Stimulated activated CD4-positive, alpha-beta T cell treated with anti-CD3 and anti-CD28 coated beads, Interleukin-12 subunit alpha, Interleukin-12 subunit beta, amount 100 ng/mL, for 48 hours (primary cell): ENCODE results near the gene SLC9A1.

ENCODE experiments used
- DNase-seq, 3 donors: peaks; one replicate each; pipeline ENCODE4 v3.0.0-alpha.2; 2020; ENCODE audit warnings: low read depth in 2 of 3, low spot score in 1 of 3

SLC9A1 gene

DNA sequence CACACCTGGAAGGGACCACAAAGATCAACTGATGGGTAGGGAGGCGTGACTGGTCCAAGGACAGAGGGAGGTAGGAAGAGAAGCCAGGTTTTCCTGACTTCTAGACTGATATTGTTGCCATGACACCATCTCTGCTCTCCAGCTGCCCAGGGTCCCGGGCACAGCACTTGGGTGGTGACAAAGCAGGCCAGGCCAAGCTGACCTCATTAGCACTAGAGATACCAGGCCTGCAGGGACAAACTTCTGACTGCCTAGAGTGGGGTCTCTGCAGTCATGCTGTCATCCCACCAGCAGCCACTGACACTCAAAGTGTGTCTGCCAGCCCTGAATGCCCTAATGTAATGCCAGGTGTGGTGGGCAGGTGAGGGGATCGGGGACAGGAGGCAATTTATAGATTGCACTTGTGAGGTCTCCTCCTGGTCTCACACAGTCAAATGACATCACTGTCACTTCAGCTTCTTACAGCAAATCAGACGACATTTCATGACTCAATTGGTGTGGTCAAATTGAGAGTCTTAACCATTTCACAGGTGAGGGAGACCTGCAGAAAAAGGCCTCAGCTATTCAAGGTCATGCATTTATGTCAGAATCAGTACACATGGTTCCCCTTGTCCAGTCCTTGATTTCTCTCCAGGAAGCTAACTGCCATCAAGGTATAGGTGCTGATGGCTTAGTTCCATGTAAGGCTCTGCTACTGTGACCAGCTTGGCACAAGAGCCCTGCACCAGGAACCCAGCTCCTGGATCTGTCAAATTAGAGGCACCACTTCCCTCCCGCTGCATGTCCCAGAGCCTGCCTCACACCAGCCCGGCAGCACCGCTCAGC is 2.7 kb downstream of the SLC9A1 start:
- DNase-seq = no peak

DNA sequence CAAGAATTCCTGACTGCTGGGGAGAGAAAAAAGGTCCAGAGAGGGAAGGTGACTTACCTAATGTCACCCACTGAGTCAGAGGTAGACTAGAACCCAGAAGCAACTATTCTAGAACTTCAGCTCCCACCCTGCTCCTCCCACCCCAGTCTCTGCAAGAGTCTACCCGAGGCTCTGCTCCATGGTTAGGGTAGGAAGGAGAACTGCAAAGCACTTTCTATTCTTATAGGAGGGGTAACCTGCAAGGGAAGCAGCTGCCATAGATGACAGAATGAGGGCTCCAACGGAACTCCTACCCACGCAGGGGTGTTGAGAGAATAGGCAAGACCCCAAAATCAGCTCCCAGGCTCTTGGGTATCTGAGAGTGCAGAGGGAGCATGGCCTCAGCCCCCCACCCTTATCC is 4.3 kb downstream of the SLC9A1 start:
- DNase-seq = no peak

DNA sequence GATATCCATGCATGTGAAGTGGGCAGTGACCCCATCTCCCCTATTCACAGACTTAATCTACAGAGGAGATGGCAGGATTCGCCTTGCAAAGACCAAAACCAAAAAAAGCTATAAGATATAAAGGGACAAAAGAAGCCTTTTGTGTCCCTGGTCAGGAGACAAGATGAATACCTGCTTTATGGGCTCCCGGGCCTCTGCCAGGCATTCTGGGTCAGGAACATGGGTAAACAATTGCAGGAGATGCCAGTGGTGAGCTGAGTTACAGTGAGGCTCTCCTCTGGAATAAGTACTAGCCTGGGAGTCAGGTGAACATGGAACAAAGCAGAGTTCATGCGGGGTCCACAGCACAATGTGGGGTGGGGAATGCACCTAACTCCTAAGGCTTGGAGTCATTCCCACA is 4.7 kb downstream of the SLC9A1 start:
- DNase-seq = no peak

DNA sequence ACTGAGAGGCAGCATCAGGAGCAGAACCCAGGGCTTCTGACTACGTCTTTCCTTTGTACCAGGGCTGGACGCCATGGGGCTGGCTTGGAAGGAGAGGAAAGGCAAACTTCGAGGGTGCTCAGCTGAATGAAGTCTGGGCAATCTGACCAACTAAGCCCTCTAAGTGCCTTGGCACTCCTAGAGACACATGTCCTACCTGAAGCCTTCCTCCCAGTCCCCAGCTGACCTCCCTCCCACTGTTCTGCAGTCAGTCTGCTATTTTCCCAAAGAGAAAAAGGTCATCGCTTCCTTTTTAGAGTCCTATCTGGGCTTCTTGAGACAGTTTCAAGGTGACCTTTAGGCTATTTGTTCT is 5.2 kb downstream of the SLC9A1 start:
- no peak for DNase-seq

DNA sequence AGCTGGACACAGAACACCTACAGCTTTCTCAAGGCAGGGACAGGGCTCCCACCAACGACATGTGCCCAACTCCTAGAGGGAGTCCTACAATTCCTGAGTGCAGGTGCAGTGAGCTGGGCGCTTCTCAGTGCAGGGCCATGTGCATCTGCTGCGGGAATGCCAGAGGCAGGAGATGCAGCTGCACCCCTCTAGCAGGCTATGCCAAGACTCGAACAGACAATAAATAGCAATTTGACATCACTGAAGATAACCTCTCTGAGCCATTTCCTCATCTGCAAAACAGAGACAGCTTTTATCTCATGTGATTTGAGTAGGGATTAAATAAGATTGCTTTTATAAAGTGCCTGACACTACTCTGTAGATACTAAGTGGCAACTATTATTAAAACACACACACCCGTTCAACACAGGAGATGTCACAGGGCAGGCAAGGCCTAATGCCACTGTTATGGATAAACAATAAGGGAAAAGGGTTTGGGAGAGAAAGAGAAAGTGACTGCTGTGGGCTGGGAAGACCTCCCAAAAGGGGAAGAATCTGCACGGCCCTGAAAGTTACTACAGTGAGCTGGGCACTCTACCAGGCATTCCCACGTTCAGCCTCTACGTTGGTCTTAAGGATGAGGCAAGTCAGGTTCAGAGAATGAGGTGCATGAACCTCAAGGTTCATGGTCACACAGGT is 5.7 kb downstream of the SLC9A1 start:
- DNase-seq = no peak

DNA sequence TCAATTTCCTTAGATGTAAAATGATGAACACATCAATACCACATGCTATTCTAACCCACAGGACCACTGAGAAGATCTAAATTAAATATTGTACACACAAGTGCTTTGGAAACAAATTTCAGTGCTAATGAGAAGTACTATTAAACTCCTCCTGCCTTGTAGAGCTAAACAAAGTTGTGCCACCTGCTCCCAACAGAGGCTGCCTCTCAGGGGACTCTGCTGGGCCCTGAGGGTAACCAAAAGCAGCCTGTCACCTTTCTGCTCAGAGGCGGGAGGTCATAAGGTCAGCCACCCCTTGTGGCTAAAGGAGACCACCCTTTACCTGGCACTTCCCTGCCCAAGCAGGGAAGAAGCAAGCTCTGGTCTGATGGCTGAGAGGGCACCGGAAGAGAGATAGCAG is 6.3 kb downstream of the SLC9A1 start:
- no peak for DNase-seq

DNA sequence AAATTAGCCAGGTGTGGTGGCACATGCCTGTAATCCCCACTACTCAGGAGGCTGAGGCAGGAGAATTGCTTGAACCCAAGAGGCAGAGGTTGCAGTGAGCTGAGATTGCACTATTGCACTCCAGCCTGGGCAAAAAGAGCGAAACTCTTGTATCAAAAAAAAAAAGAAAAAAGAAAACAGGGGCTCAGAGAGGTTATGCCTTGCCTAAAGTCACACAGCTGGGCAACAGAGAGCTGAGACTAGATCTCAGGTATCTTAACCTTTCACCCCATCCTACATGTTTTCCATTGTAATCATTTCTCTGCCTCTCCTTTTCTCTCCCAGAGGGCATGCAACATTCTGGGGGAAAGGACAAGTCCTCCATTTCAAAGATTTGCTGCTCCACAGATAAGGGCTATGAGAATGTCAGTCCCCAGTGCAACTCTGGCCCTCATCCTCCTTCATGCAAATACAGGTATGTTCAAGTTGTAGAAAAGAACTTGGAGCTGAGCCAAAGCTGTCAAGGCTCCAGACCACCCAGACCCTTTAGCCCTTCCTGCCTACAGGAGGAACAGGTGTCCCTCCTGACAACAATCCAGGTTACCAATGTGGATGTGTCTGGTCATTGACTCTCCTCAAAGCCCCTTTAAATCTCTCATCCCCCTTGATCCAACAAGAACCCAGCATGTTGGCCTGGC is 6.9 kb downstream of the SLC9A1 start:
- DNase-seq = no peak

DNA sequence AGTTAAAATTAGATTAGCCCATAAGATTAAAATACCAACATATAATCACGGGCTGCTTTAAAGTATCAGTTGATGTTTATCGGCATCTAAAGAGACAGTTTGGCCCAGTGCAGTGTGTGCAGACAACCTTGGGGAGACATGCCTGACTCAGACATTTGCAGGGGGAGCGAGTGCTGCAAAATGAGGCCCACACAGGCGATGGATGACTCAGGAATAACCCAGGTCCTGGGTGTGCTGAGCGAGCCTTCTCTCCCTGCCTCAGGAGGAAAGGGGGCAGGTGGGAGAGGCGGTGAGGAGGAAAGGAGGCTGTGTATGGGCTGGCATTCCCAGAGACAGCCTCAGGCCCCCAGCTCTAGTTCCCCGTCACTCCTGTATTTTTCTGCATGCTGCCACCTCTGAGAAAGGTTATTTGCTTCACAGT is 9.0 kb downstream of the SLC9A1 start:
- DNase-seq = no peak

DNA sequence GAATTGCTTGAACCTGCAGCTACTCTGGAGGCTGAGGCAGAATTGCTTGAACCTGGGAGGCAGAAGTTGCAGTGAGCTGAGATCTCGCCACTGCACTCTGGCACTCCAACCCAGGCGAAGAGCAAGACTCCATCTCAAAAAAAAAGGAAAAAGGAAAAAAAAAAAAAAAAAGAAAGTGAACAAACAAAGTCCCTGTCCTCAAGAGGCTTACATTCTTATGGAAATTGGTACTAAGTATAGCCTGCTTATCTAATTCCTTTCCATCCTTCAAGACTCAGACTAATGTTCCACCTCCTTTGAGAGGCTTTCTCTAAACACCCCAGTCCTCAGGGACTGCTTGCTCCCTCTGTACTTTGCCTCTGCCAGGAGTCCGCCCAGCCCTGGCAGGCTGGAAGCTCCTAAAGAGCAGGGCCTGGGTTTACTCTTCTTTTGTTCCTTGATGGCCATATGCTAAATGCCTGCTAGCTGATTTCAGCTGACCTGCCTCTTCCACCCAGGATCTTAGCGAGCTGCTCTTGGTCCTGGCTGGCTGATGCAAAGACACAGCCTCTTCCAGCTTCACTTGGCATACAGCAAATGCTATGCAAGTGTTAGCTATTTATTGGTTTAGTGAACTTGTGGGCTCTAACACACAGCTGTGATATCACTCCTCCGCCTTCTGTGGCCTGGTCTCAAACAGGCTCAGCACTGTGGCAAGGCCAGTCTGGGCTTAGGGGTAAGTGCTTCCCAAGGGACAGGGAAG is 9.8 kb downstream of the SLC9A1 start:
- no peak for DNase-seq

DNA sequence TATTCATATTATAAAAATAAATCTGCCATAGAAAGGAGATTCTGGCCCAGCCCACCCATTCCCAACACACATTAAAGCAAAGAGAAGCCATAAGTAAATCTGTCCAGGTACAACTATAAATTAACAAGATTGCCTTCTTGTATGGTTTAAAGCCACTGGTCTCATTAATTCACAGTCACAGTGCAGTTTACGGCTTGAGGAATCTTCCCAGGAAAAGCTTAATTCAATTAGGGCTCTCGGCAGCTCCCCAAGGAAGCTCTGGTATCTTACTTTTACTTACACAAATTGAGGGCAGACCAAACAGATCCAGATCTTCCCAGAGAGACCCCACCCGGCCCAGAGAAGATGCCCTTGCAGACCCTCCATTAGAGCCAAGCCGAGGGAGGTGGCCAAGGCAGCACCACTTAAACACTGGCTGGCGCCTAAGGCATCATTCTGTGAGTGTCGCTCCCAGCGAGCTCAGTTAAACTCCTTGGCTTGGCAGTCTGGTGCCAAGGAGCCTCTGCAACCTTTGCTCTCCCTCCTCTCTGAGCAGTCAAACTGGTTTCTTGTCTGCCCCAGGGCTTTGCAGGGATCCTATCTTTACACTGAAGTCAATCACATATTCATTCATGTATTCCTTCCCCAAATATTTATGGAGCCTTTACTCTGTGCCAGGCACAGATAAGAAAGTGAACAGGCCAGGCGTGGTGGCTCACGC is 10.7 kb downstream of the SLC9A1 start:
- no peak for DNase-seq

DNA sequence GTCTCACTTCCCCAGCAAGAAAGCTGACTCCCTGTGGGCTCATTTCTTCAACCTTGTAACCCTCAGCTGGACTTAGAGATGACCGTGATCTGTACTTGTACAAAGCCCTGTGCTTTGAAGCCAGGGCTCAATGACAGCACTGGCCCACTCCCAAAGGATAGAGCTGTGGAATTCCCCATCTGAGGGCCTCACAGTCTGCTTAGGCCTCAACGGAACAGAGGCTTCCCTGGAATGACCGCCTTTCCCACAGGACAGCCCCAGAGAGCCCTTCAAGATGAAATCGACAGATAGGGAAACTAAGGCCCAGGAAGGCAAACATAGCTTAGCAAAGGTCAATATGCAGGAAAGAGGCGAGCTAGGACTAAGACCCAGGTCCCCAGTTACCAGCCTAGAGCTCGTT is 11.5 kb downstream of the SLC9A1 start:
- DNase-seq = no peak

DNA sequence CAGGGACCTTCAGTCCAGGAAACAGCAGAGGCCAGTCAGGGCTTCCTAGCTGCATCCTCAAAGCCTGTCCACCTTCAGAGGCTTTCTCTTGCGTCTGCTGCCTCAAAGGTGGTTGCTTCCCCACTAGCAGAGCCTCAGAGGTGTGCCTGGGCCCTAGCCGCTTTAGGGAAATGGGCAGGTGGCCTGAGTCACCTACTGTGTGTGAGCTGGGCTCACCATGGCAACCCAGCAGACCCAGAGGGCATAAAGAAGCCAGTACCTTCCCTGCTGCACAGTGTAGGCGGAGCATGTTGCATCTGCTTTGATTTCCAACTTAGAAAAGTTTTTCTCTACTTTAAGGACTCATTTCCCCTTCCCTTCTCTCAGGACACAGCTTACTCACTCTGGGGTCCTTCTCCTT is 12.5 kb downstream of the SLC9A1 start:
- DNase-seq = no peak

DNA sequence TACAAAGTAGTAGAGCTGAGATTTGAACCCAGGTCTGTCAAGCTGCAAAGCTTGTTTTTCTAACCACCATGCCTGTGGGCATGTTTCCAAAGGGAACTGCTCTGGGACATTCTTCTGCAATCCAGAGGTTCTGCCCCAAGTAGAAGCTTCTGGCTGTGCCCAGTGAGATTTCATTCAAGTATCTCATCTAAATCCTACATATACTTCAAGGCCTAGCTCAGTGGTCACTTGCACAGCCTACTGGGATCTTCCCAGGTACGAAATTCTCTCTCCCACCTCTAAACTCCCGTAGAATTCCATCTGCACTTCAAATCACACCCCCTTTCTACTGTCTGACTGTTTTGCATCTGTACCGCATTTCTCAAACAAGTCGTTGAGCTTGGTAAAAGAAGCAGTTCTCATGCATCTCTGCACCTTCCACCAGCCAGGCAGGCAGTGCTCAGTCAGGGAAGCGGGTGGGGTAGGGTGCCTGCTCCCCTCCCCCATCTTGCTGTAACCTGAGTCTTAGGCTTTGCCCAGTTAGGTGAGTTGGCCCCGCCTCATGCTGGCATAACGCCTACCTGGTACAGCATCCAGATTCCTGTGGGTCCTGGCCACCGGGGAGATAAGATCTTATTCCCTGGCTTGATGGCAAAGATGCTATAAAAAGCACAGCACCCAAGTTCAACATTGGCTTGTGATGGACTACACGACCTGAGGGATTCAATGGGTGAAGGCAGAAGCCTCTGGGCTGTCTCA is 13.5 kb downstream of the SLC9A1 start:
- DNase-seq = no peak

DNA sequence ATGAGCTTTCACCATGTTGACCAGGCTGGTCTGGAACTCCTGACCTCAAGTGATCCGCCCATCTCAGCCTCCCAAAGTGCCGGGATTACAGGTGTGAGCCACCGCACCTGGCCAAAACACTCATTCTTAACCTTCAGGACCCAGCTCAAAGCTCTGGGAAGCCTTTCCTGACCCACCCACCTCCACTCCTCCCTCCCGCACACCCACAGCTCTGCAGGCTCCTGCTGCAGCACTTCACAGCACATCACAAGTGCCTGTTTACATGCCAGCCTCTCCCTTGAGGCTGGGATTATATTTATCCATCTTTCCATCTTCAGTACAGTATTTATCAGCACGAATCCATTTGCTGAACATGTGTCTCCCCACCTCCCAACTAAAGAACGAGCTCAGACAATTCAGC is 14.9 kb downstream of the SLC9A1 start:
- no peak for DNase-seq

DNA sequence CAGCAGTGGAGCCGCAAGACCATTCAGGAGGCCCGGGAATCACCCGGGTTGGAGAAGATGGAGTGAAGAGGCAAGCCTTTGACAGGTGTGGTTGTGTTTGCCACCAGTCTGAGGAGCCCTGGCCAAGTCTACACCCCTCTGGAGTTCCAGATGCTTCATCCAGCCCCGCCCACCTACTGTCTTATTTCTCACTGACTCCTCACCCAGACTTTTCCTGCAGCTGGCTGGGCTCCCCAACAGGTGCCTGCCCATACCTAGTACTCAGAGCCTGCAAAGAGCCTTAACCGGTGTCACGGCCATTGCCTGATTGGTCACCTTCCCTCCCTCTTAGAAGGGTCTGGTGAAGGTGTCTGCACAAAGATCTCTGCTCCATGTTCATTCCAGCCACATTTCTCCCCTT is 16.0 kb downstream of the SLC9A1 start:
- no peak for DNase-seq

DNA sequence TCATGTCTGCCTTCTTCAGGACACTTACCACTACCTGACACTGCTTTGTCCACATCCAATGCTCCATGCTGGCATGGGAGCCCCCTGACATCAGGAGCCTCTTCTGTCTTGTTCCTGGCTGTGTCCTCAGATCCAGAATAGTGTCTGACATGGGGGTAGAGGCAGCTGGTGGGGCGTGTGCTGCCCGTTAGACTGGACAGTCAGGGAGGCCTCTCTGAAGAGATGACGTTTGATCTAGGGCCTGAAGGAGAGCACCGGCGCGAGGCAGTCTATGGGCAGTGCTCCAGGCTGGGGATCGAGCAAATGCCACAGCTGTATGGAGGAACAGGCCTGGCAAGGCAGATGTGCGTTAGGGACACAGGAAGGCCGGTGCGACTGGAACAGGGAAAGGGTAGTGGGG is 16.6 kb downstream of the SLC9A1 start:
- no peak for DNase-seq

DNA sequence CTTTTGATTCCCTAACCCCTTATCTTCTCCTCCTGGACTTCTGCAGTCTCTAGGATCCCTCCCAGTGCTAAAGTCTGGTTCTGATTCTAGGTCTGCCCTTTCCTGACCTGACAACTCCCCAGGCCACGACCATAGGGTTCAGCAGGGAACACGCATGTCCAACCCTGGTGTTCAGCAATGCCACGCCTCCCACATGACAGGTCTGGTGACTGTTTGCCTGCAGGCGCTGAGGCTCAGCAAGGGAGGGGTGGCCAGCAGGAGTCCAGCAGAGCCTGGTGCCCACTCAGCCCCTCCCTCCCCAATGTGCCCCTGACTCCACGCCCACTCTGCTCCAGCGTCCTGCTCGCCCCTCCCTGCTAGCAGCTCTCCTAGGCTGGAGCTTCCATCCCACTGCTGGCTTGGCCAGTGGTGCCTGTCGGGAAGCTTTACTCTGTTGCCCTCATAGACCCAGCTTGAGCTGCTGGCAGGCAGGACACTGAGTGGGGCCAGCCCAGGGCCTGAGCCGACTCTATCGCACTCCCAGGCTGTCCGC is 17.3 kb downstream of the SLC9A1 start:
- DNase-seq = no peak

DNA sequence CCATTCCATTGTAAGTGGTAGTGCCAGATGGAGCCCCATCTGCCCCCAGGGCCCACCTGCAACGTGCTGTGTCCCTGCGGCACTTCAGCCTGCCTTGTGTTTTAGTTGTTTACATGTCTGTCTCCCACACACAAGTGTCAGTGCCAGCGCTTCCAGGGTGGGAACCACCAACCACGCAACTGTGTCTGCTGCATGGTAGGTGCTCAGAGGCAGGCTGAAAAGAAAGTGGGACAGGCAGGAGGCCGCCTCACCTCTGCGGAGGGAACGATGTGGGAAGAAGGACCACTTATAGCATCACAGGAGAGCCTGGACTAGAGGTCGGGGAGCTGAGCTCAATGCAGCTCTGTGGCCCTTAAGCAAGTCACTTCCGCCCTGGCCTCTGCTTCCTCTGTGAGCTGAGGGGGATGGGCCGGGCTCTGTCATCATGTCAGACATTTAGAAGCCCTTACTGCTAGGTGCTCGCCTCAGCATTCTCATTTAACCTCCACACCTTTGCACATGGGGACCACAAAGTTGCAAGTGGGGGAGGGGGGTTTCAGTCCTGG is 17.9 kb downstream of the SLC9A1 start:
- peak; percentile 68 to 73 (median 68) for DNase-seq

DNA sequence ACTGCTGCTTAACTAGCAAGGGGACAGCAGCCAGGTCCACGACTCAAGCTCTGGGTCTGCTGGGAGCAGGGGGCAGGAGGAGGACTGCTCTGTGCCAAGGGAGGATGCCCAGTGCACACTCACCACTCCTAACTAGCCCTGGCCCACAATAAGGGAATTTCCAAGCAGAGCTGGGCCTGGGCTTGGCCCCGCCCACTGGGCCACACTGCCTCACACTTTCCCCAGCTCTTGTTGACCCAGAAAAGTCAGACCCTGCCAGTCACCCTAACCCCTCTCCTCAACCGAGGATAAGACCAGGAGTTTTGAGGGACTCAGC is 18.7 kb downstream of the SLC9A1 start:
- DNase-seq = no peak
